A673 (cell line): ENCODE results near the gene SND1. TPM values are rescaled to one million over a fixed set of nuclear protein-coding genes. Genes with fewer than 3 reads are reported as not detected.

Experiments used
- BruUV-seq: library from RNA; stranded (reverse); fragments of 400-500 nt; replicated peaks from 2 replicates; lab custom pipeline; 2021; lab: Mats Ljungman, UMichigan
- CTCF ChIA-PET: fragments of 300-600 bp; sonication (Branson Sonifier 250); formaldehyde crosslinking; loops from one replicate; lab custom pipeline; 2022; ENCODE audit warnings: antibody characterized with exemption; lab: Charles Lee
- POLR2A ChIA-PET: fragments of 300-600 bp; sonication (Branson Sonifier 250); formaldehyde crosslinking; loops from one replicate; lab custom pipeline; 2022; ENCODE audit warnings: antibody characterized with exemption; ENCODE audit not compliant: low non-redundant PET; lab: Charles Lee
- DNase-seq: peaks from one replicate; pipeline ENCODE4 v3.0.0-alpha.2; 2015; ENCODE audit warnings: low spot score
- H3K27ac ChIP-seq: fragments of 200-600 bp; sonication (generic); 2 replicates; pipeline ENCODE4 v1.5.1; 2016; ENCODE audit warnings: mixed run types, low read depth, mild to moderate bottlenecking, mixed read lengths, antibody characterized with exemption, low read length; ENCODE audit not compliant: poor library complexity, severe bottlenecking
- H3K27me3 ChIP-seq: fragments of 200-600 bp; sonication (generic); replicated peaks from 2 replicates; pipeline ENCODE4 v1.6.1; 2017; ENCODE audit warnings: mixed run types, low read depth, mild to moderate bottlenecking, mixed read lengths, antibody characterized with exemption, low read length; ENCODE audit not compliant: insufficient read depth, poor library complexity
- H3K36me3 ChIP-seq: fragments of 200-600 bp; sonication (generic); 2 replicates; pipeline ENCODE4 v1.6.1; 2016; ENCODE audit warnings: mixed run types, mild to moderate bottlenecking, mixed read lengths, antibody characterized with exemption, low read length; ENCODE audit not compliant: insufficient read depth, poor library complexity, severe bottlenecking
- H3K4me1 ChIP-seq: fragments of 200-600 bp; sonication (generic); 2 replicates; pipeline ENCODE4 v1.6.1; 2017; ENCODE audit warnings: mixed run types, mild to moderate bottlenecking, mixed read lengths, antibody characterized with exemption, low read length; ENCODE audit not compliant: insufficient read depth, poor library complexity, severe bottlenecking
- H3K4me3 ChIP-seq: fragments of 200-600 bp; sonication (generic); 2 replicates; pipeline ENCODE4 v1.5.1; 2016; ENCODE audit warnings: low read depth, mixed run types, mild to moderate bottlenecking, mixed read lengths, low read length; ENCODE audit not compliant: poor library complexity, severe bottlenecking
- H3K9me3 ChIP-seq: fragments of 200-600 bp; sonication (generic); 2 replicates; pipeline ENCODE4 v1.6.1; 2016; ENCODE audit warnings: mixed run types, low read depth, mild to moderate bottlenecking, mixed read lengths, antibody characterized with exemption, low read length; ENCODE audit not compliant: poor library complexity, severe bottlenecking
- CTCF ChIP-seq: fragments of 300-800, 200-600 bp; sonication (generic); conservative IDR thresholded peaks from 2 replicates; pipeline ENCODE4 v1.5.1; 2017; ENCODE audit warnings: low read depth, mild to moderate bottlenecking, antibody characterized with exemption, low read length, moderate library complexity, mixed read lengths
- EZH2 ChIP-seq: fragments of 200-600 bp; sonication (generic); IDR thresholded peaks from 2 replicates; pipeline ENCODE4 v1.6.1; 2017; ENCODE audit warnings: borderline replicate concordance, low read depth, mild to moderate bottlenecking, mixed read lengths, antibody characterized with exemption, low read length; ENCODE audit not compliant: poor library complexity, severe bottlenecking
- intact Hi-C: fragments of 100-400 bp; cut with micrococcal nuclease; formaldehyde crosslinking; loops from one replicate; pipeline ENCODE4 v1.10.0; 2022; ENCODE audit not compliant: unreplicated experiment
- total RNA-seq: library from RNA; stranded (reverse); gene quantifications from 2 replicates; pipeline ENCODE4 v1.2.3, GENCODE V29; 2021

Gene SND1
- total RNA-seq, 1 experiment from 2014 or later: 177 TPM

- intact Hi-C loops: no loop called here
- Histone ChIP-seq H3K36me3 (no peaks in the 10 kb centered on the region), H3K9me3 (no peaks in the 10 kb centered on the region), H3K4me1 (peaks cover 10% of the 10 kb centered on the region), H3K4me3 (no peak overlapping the region), H3K27me3 (no peaks in the 10 kb centered on the region), H3K27ac (no peak overlapping the region)
- ChIA-PET POLR2A (no interaction called here), CTCF (no interaction called here)
- TF ChIP-seq CTCF: no peak
- no peak for TF ChIP-seq EZH2
- no peak for DNase-seq
- BruUV-seq: no TSS peak
These were observed 100.8 kb downstream of the SND1 start for GRCh38 chr7:127752829-127753228.

- no peak for TF ChIP-seq EZH2
- TF ChIP-seq CTCF: no peak
- no TSS peak for BruUV-seq
- CTCF ChIA-PET: no interaction called here
These were observed 102.5 kb downstream of the SND1 start for GRCh38 chr7:127754457-127754856.

GRCh38 chr7:127755521-127755920, 103.5 kb downstream of the SND1 start:
- intact Hi-C loops: no loop called here
- Histone ChIP-seq H3K27me3 (no peaks in the 10 kb centered on the region), H3K27ac (no peak overlapping the region), H3K4me1 (peaks cover 6% of the 10 kb centered on the region), H3K4me3 (no peak overlapping the region), H3K36me3 (no peaks in the 10 kb centered on the region), H3K9me3 (no peaks in the 10 kb centered on the region)
- ChIA-PET POLR2A (no interaction called here), CTCF (no interaction called here)
- no peak for TF ChIP-seq EZH2
- no peak for TF ChIP-seq CTCF
- no TSS peak for BruUV-seq
- DNase-seq: no peak

More at GRCh38 chr7:127754457-127754856, 102.5 kb downstream of the SND1 start:
- H3K36me3 ChIP-seq: no peaks in the 10 kb centered on the region
- H3K9me3 ChIP-seq: no peaks in the 10 kb centered on the region
- POLR2A ChIA-PET: no interaction called here
- H3K27me3 ChIP-seq: no peaks in the 10 kb centered on the region
- peaks cover 6% of the 10 kb centered on the region for H3K4me1 ChIP-seq
- no peak overlapping the region for H3K4me3 ChIP-seq
- DNase-seq: no peak
- intact Hi-C loops: no loop called here
- no peak overlapping the region for H3K27ac ChIP-seq
